GM18868 (cell line): ENCODE data around the gene PITPNM3.

ENCODE experiments used
- ATAC-seq: cut with Tn5 transposase; IDR thresholded peaks from one replicate; pipeline ENCODE4 v1.9.1; 2021; ENCODE audit warnings: mild to moderate bottlenecking, moderate library complexity; ENCODE audit not compliant: unreplicated experiment

PITPNM3 gene

GRCh38 chr17:6554342-6554741 is 2.0 kb downstream of the PITPNM3 start:
- no peak for ATAC-seq

- ATAC-seq, result no peak
Observed at GRCh38 chr17:6551869-6552531, 4.4 kb downstream of the PITPNM3 start.

- no peak for ATAC-seq
Observed at GRCh38 chr17:6551356-6551755, 5.0 kb downstream of the PITPNM3 start.

GRCh38 chr17:6549384-6550036 is 6.8 kb downstream of the PITPNM3 start:
- ATAC-seq, result no peak

- ATAC-seq, result no peak
Observed at GRCh38 chr17:6548578-6549330, 7.6 kb downstream of the PITPNM3 start.

GRCh38 chr17:6548034-6548433 is 8.3 kb downstream of the PITPNM3 start:
- ATAC-seq, result no peak

GRCh38 chr17:6547336-6547735 is 9.0 kb downstream of the PITPNM3 start:
- ATAC-seq, result no peak

- no peak for ATAC-seq
Observed at GRCh38 chr17:6546069-6546718, 10.2 kb downstream of the PITPNM3 start.

GRCh38 chr17:6545291-6545690 is 11.1 kb downstream of the PITPNM3 start:
- ATAC-seq, result no peak

- ATAC-seq, result no peak
Observed at GRCh38 chr17:6544011-6544370, 12.4 kb downstream of the PITPNM3 start.

GRCh38 chr17:6543079-6544010 is 13.0 kb downstream of the PITPNM3 start:
- no peak for ATAC-seq

GRCh38 chr17:6542577-6542976 is 13.8 kb downstream of the PITPNM3 start:
- ATAC-seq, result no peak

- no peak for ATAC-seq
Observed at GRCh38 chr17:6541886-6542285, 14.5 kb downstream of the PITPNM3 start.

- no peak for ATAC-seq
Observed at GRCh38 chr17:6539871-6540270, 16.5 kb downstream of the PITPNM3 start.

- ATAC-seq, result no peak
Observed at GRCh38 chr17:6536566-6537065, 19.7 kb downstream of the PITPNM3 start.

GRCh38 chr17:6536053-6536452 is 20.3 kb downstream of the PITPNM3 start:
- no peak for ATAC-seq

- ATAC-seq, result no peak
Observed at GRCh38 chr17:6534846-6535514, 21.4 kb downstream of the PITPNM3 start.

GRCh38 chr17:6532441-6532885 is 23.9 kb downstream of the PITPNM3 start:
- ATAC-seq, result no peak

GRCh38 chr17:6531575-6531974 is 24.8 kb downstream of the PITPNM3 start:
- no peak for ATAC-seq
